Thymus (tissue), 14 donors: ENCODE measurements around the gene BTK. TPM values are rescaled to one million over a fixed set of nuclear protein-coding genes. Genes with fewer than 3 reads are reported as not detected.

ENCODE experiments used
- DNase-seq, 9 donors: peaks; one replicate each; pipeline ENCODE4 v3.0.0-alpha.2; 2013; ENCODE audit warnings: low spot score in 9 of 9, low read depth in 6 of 9, missing footprints in 1 of 9
- H3K27ac ChIP-seq, 2 donors: one replicate each; pipeline ENCODE4 v1.5.1; 2013; ENCODE audit warnings: control low read depth in 1 of 2, low read depth in 1 of 2, low read length in 1 of 2, mild to moderate bottlenecking in 1 of 2, moderate library complexity in 1 of 2
- H3K27me3 ChIP-seq, 2 donors: one replicate each; pipeline ENCODE4 v1.5.1; 2013; ENCODE audit warnings: low read length in 1 of 2; ENCODE audit not compliant: control insufficient read depth in 2 of 2, insufficient read depth in 1 of 2
- H3K36me3 ChIP-seq, 2 donors: one replicate each; pipeline ENCODE4 v1.5.1; 2013; ENCODE audit warnings: low read length in 1 of 2, mild to moderate bottlenecking in 1 of 2, moderate library complexity in 1 of 2; ENCODE audit not compliant: control insufficient read depth in 2 of 2, insufficient read depth in 2 of 2
- H3K4me1 ChIP-seq, 2 donors: one replicate each; pipeline ENCODE4 v1.5.1; 2013; ENCODE audit warnings: low read length in 2 of 2; ENCODE audit not compliant: control insufficient read depth in 2 of 2, insufficient read depth in 2 of 2
- H3K4me3 ChIP-seq, 2 donors: one replicate each; pipeline ENCODE4 v1.5.1; 2013; ENCODE audit warnings: low read length in 2 of 2, control low read depth in 1 of 2, mild to moderate bottlenecking in 1 of 2
- H3K9me3 ChIP-seq, 2 donors: one replicate each; pipeline ENCODE4 v1.5.1; 2013; ENCODE audit warnings: low read length in 1 of 2, mild to moderate bottlenecking in 1 of 2; ENCODE audit not compliant: control insufficient read depth in 2 of 2, insufficient read depth in 1 of 2
- WGBS: extraction: QIAGEN DNeasy Blood & Tissue Kit; methylation state at CpG from one replicate; pipeline ENCODE4 v1.1.7; 2013; 5-methylcytosine and 5-hydroxymethylcytosine counted together
- long read RNA-seq, 10 donors: transcript quantifications; one replicate each; lab custom pipeline, GENCODE V29; 2026
- polyA plus RNA-seq: library from polyadenylated mRNA; stranded (reverse); fragments of 200-250 nt; gene quantifications from one replicate; pipeline ENCODE4 v1.2.3, GENCODE V29; 2013
- total RNA-seq: library from RNA; stranded (reverse); fragments of 120-200 nt; gene quantifications from one replicate; pipeline ENCODE4 v1.2.4, GENCODE V29; 2013
- donor health status: healthy.

The BTK gene
- 6.5 TPM for total RNA-seq
- 14.6 TPM for polyA plus RNA-seq
- long read RNA-seq, donor 1 = 0 reads
- long read RNA-seq, donor 2, partial matches to known transcripts = 0 of 1 reads
- long read RNA-seq, donor 2, other reads (novel, unspliced or antisense) = 0 of 1 reads
- long read RNA-seq, donor 3, partial matches to known transcripts = 0 of 1 reads
- long read RNA-seq, donor 3, other reads (novel, unspliced or antisense) = 0 of 1 reads
- long read RNA-seq, donor 4, partial matches to known transcripts = 0 of 1 reads
- long read RNA-seq, donor 4, other reads (novel, unspliced or antisense) = 0 of 1 reads
- long read RNA-seq, donor 5, partial matches to known transcripts = 0 of 3 reads
- long read RNA-seq, donor 5, other reads (novel, unspliced or antisense) = 0 of 3 reads
- long read RNA-seq, donor 6 = 0 reads
- long read RNA-seq, donor 7 = 0 reads
- long read RNA-seq, donor 8, partial matches to known transcripts = 39 of 39 reads
- long read RNA-seq, donor 8, other reads (novel, unspliced or antisense) = 0 of 39 reads
- long read RNA-seq, donor 9 = 0 reads
- long read RNA-seq, donor 10 = 0 reads

DNA sequence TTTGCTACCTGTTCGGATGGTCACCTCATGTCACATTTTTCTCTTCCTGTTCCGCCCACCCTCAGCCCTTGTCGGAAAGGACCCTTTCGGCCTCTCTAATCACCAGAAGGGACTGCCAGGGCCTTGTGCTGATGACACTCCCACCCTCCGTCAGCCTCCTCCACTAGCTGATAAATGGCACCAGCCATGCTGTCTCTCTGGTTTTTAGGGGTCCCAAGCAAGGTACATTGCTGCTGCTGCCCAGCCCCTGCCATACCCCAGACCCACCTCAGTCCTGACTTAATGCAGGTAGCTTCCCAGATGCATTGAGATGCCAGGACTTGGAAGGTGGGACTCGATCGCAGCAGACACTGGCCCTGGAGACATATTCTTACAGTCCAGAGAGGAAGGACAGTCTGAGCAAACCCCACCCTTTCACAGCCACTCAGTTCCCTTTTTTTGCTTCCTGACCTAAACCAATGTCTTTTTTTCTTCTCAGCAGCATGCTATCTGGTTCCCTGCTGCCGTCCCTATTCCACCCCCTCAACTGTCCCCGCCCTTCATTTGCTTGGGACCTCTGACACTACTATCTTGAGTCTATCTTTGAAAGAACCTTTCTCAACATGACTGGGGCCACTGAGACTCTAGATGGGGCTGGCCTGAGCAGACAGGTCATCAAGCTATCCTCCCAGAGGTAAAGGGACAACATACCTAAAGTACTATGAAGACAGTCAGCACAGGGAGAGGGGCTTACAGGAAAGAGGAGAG lies at the start of gene BTK:
TSS of gene BTK (minus strand) at position 397 of the 747 bp plus-strand sequence. CDS start 10,907 bp downstream, outside the sequence.
- peaks cover 0 to 4% of the 10 kb centered on the region in 2 donors for H3K4me1 ChIP-seq
- H3K4me3 ChIP-seq = no peak within 1 kb of the TSS
- 45% methylated on average over 9 of the region's 9 CpGs for WGBS
- no peaks in the 10 kb centered on the region for H3K9me3 ChIP-seq
- no peaks in the 10 kb centered on the region for H3K36me3 ChIP-seq
- DNase-seq = no peak
- no peaks in the 10 kb centered on the region for H3K27me3 ChIP-seq
- H3K27ac ChIP-seq = no peak within 1 kb of the TSS

DNA sequence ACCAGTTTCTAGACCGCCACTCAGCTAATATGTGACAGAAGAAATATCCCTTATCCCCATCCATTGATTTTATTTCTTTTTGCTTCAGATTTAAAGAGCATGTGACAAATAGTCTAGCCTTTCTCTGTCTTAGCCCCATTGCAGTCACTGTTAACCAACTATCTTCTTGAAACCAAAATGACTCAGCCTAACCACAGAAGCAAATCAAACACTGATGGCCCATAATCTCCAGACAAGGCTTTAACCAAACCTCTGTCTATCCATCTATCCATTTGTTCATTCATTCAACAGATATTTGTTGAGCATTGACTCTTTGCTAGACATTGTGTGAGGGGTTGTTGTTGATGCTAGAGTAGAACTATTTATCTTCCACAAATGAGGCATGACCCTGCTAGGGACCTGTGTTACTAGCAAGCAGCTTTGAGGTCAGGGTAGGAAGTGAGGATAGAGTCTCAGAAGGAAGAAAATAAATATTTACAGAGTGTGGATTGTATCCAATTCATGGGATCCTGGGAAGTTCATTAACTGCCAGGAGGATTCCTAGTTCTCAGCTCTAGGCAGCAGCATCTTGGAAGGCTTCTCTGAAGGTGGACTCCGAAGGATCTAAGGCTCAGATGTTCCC lies 44.6 kb upstream of the BTK start:
- no peaks in the 10 kb centered on the region for H3K4me1 ChIP-seq
- no peaks in the 10 kb centered on the region for H3K9me3 ChIP-seq
- no peaks in the 10 kb centered on the region for H3K36me3 ChIP-seq
- DNase-seq = no peak
- 100% methylated on average over 2 of the region's 2 CpGs for WGBS
- H3K4me3 ChIP-seq = no peak overlapping the region
- H3K27ac ChIP-seq = no peak overlapping the region
- no peaks in the 10 kb centered on the region for H3K27me3 ChIP-seq

- H3K4me3 ChIP-seq = no peak overlapping the region
- no peaks in the 10 kb centered on the region for H3K27me3 ChIP-seq
- H3K27ac ChIP-seq = no peak overlapping the region
- 90% methylated on average over 1 of the region's 1 CpG for WGBS
- H3K9me3 ChIP-seq = no peaks in the 10 kb centered on the region
- DNase-seq = no peak
- H3K4me1 ChIP-seq = no peaks in the 10 kb centered on the region
- no peaks in the 10 kb centered on the region for H3K36me3 ChIP-seq
These were observed 43.9 kb upstream of the BTK start for GRCh38 chrX:101429934-101430333.

DNA sequence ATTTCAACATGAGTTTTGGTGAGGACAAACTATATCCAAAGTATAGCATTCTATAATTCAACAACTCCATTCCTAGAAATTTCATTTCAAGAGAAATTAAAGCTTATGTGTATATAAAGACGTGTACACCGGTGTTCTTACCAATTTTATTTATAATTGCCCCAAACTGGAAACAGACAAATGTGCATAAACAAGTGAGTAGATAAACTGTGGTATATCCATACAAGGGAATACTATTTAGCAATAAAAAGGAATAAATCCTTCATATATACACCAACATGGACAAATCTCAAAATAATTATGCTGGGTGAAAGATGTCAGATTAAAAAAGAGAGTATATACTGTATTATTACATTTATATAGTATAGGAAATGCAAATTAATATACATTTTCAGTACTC lies 42.0 kb upstream of the BTK start:
- H3K27ac ChIP-seq = no peak overlapping the region
- H3K36me3 ChIP-seq = no peaks in the 10 kb centered on the region
- no peaks in the 10 kb centered on the region for H3K27me3 ChIP-seq
- H3K4me3 ChIP-seq = no peak overlapping the region
- no peaks in the 10 kb centered on the region for H3K9me3 ChIP-seq
- no peaks in the 10 kb centered on the region for H3K4me1 ChIP-seq
- no peak for DNase-seq
- WGBS = 97% methylated on average over 2 of the region's 2 CpGs

GRCh38 chrX:101419489-101419888 lies 33.5 kb upstream of the BTK start:
- H3K9me3 ChIP-seq = no peaks in the 10 kb centered on the region
- peaks cover 0 to 8% of the 10 kb centered on the region in 2 donors for H3K27me3 ChIP-seq
- no peak overlapping the region for H3K27ac ChIP-seq
- 99% methylated on average over 2 of the region's 2 CpGs for WGBS
- no peak for DNase-seq
- no peak overlapping the region for H3K4me3 ChIP-seq
- no peaks in the 10 kb centered on the region for H3K4me1 ChIP-seq
- no peaks in the 10 kb centered on the region for H3K36me3 ChIP-seq

DNA sequence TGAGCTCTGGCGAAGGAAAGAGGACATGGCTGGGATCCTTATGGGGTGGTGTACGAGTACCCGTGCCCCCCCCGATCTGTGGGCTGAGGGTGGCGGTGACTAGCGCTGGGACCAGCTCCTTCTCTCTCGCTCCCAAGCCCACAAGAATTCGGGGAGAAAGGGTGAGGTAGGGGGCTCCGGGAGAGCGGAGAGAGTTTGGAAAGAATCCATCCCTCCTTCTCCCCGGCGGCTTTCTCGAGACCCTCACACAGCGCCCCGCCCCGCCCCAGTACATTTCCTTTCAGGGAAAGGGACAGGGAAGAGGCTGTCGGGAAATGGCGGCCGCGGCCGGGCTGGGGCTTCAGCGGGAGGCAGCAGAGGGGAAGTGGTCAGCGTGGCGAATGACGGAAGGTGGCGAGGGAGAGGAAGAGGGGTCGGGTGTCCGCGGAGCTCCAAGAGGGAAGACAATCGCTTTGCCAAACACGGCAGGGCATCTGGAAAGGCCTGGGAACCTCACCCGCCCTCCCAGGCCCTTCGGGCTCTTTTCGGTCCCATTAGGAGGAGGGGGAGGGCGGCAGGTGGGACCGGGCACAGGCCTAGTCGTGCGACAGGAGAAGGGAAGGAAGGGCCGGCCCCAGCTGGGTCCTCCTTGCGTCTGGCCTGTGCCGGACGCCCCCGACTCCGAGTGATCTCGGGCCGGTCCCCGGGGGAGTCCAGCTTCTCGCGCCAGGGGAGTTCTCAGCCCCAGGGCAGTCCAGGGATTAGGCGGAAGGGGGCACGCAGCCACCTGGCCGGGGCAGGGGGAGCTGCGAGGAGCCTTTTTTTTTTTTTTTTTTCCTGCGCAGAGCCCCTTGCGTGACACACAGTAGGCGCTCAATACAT lies 32.2 kb upstream of the BTK start:
- 2% methylated on average over 56 of the region's 56 CpGs for WGBS
- H3K9me3 ChIP-seq = no peaks in the 10 kb centered on the region
- H3K4me1 ChIP-seq = no peaks in the 10 kb centered on the region
- H3K36me3 ChIP-seq = no peaks in the 10 kb centered on the region
- peak overlapping the region; percentile 10 to 83 for H3K27ac ChIP-seq
- H3K27me3 ChIP-seq = peaks cover 0 to 8% of the 10 kb centered on the region in 2 donors
- peak overlapping the region; percentile 63 to 67 for H3K4me3 ChIP-seq
- DNase-seq = peak in 4 of 9 donors; percentile 11 to 41 (median 17)

GRCh38 chrX:101417190-101417589 lies 31.2 kb upstream of the BTK start:
- no peak for DNase-seq
- no peak overlapping the region for H3K4me3 ChIP-seq
- H3K36me3 ChIP-seq = peaks cover 8 to 9% of the 10 kb centered on the region in 2 donors
- no peaks in the 10 kb centered on the region for H3K4me1 ChIP-seq
- H3K27me3 ChIP-seq = peaks cover 0 to 8% of the 10 kb centered on the region in 2 donors
- WGBS = 95% methylated on average over 4 of the region's 4 CpGs
- no peak overlapping the region for H3K27ac ChIP-seq
- H3K9me3 ChIP-seq = no peaks in the 10 kb centered on the region

DNA sequence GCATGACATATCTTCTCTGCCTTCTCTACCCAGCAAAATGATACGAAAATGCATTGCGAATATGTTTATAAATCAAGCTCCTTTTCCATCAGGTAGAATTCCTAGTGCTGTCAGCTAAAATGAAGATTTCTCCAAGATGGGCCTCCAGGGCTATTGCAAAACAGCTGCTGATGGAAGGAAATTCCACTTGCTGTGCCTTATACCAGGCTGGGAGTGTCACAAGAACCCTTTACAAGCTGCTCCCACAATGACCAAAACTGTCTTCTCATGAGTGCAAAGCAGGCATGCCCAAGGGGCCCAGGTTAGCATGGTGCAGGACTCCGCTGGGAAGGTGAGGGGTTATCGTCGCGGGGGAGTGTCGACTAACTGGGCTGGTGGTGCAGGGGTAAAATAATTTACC lies 30.7 kb upstream of the BTK start:
- WGBS = over 99% methylated on average over 7 of the region's 7 CpGs
- Histone ChIP-seq H3K9me3 (no peaks in the 10 kb centered on the region), H3K27ac (no peak overlapping the region), H3K27me3 (peaks cover 0 to 8% of the 10 kb centered on the region in 2 donors), H3K4me3 (no peak overlapping the region), H3K4me1 (no peaks in the 10 kb centered on the region), H3K36me3 (peaks cover 12 to 13% of the 10 kb centered on the region in 2 donors)
- no peak for DNase-seq
